ENCODE data around the gene RASSF7. TPM values are rescaled to one million over a fixed set of nuclear protein-coding genes. Genes with fewer than 3 reads are reported as not detected.

RASSF7 gene
- total and polyA plus RNA-seq, 2 donors (not counting 1 experiment from before 2014, with no cell fraction given), result 29.8 to 89.3 TPM

- CTCF ChIA-PET, result interaction anchor here (0.7 to 2.2 kb wide), 2 partner anchors 10 to 15 kb away, joined by 3 to 6 read pairs; no protein-coding TSS in a partner anchor
- H3K27ac Mint-ChIP-seq, result peak overlapping the region; percentile 70
Measured at GRCh38 chr11:534396-535209, 26.2 kb upstream of the RASSF7 start.

More at GRCh38 chr11:534396-535209, 26.2 kb upstream of the RASSF7 start:
- WGBS (ENCODE audit: insufficient coverage), result 11% methylated on average over 66 of the region's 66 CpGs
- peak overlapping the region; percentile 74 for H3K4me3 Mint-ChIP-seq
- peaks cover 36% of the 10 kb centered on the region for H4K20me1 ChIP-seq (ENCODE audit: control insufficient read depth, insufficient read depth, low read length, poor library complexity, severe bottlenecking)
- peaks cover 0 to 25% of the 10 kb centered on the region in 2 experiments for H3K36me3 ChIP-seq (replicated peaks in 1 of 2; ENCODE audit: control extremely low read depth in 1 of 2, control insufficient read depth in 1 of 2, extremely low read depth in 1 of 2, insufficient read depth in 2 of 2, low read length in 1 of 2)
- H2AFZ ChIP-seq (ENCODE audit: insufficient read depth, low read depth, low read length, poor library complexity, severe bottlenecking), result peak overlapping the region; percentile 46
- peaks cover 20% of the 10 kb centered on the region for H3K4me1 Mint-ChIP-seq
- peak overlapping the region; percentile 74 for H3K9ac ChIP-seq (ENCODE audit: low read length)
- TF ChIP-seq CTCF (IDR thresholded peaks at IDR 0.05), result no peak
- no peaks in the 10 kb centered on the region for H3K27me3 ChIP-seq (replicated peaks in 1 of 4; ENCODE audit: control extremely low read depth in 1 of 4, control insufficient read depth in 3 of 4, insufficient read depth in 4 of 4, low read length in 3 of 4)
- H3K27ac ChIP-seq (ENCODE audit: low read length in 2 of 2), result no peak overlapping the region
- no peaks in the 10 kb centered on the region for H3K9me3 ChIP-seq (ENCODE audit: control extremely low read depth in 1 of 3, control insufficient read depth in 2 of 3, insufficient read depth in 1 of 3, low read length in 2 of 3)
- ATAC-seq (ENCODE audit: low read depth) (no peak), DNase-seq (peak; percentile 64)
- H3K79me2 ChIP-seq (ENCODE audit: control insufficient read depth, insufficient read depth, low read length), result peaks cover 32% of the 10 kb centered on the region
- H3K4me1 ChIP-seq (ENCODE audit: control insufficient read depth in 2 of 2, insufficient read depth in 2 of 2, low read length in 2 of 2), result peaks cover 17 to 35% of the 10 kb centered on the region in 2 donors
- no peaks in the 10 kb centered on the region for H3K9me3 Mint-ChIP-seq (ENCODE audit: insufficient read depth)
- POLR2A ChIA-PET, result interaction anchor here (1.9 to 3.0 kb wide), 2 partner anchors 128 to 285 kb away, joined by 5 to 11 read pairs; partner anchors contain the start of gene PNPLA2
- H3K27me3 Mint-ChIP-seq, result no peaks in the 10 kb centered on the region
- H3K4me3 ChIP-seq (ENCODE audit: control extremely low read depth in 1 of 5, extremely low read depth in 1 of 5, insufficient read depth in 1 of 5, low read depth in 2 of 5, low read length in 4 of 5), result peak overlapping the region; percentile 25 to 73 (median 67)
- peak overlapping the region; percentile 99 for H3K4me2 ChIP-seq (replicated peaks; ENCODE audit: low read depth, low read length, poor library complexity, severe bottlenecking)
- intact Hi-C loops (cut with micrococcal nuclease), result loop anchor here (5.0 kb wide), 4 partner anchors 188 to 773 kb away; partner anchors contain the start of genes BET1L, RIC8A, SLC25A22 and TOLLIP

All from B cell (primary cell).